Measurements from ENCODE around the gene GOLGA6L2. TPM values are rescaled to one million over a fixed set of nuclear protein-coding genes. Genes with fewer than 3 reads are reported as not detected.

Gene GOLGA6L2
- total and polyA plus RNA-seq, 2 experiments from 2014 or later = not detected

DNA sequence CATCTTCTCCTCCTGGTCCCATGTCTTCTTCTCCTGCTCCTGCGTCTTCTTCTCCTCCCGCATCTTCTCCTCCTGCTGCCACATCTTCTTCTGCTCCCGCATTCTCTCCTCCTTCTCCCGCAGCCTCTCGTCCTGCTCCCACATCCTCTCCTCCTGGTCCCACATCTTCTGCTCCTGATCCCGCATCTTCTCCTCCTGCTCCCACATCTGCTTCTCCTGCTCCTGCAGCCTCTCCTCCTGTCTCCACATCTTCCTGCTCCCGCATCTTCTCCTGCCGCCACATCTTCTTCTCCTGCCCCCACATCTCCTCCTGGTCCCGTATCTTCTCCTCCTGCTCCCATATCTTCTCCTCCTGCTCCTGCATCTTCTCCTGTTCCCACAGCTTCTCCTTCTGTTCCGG, 6.4 kb downstream of the GOLGA6L2 start:
- H3K4me3 ChIP-seq = no peak overlapping the region
- no peaks in the 10 kb centered on the region for H3K27me3 ChIP-seq
- H3K9me3 ChIP-seq (ENCODE audit: low read depth) = no peaks in the 10 kb centered on the region
- H3K4me1 ChIP-seq (ENCODE audit: insufficient read depth) = no peaks in the 10 kb centered on the region
- TF ChIP-seq, protein P1, sequence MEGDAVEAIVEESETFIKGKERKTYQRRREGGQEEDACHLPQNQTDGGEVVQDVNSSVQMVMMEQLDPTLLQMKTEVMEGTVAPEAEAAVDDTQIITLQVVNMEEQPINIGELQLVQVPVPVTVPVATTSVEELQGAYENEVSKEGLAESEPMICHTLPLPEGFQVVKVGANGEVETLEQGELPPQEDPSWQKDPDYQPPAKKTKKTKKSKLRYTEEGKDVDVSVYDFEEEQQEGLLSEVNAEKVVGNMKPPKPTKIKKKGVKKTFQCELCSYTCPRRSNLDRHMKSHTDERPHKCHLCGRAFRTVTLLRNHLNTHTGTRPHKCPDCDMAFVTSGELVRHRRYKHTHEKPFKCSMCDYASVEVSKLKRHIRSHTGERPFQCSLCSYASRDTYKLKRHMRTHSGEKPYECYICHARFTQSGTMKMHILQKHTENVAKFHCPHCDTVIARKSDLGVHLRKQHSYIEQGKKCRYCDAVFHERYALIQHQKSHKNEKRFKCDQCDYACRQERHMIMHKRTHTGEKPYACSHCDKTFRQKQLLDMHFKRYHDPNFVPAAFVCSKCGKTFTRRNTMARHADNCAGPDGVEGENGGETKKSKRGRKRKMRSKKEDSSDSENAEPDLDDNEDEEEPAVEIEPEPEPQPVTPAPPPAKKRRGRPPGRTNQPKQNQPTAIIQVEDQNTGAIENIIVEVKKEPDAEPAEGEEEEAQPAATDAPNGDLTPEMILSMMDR (IDR thresholded peaks at IDR 0.05; ENCODE audit: poor library complexity) = no peak
- TF ChIP-seq EZH2 (IDR thresholded peaks at IDR 0.05; ENCODE audit: borderline replicate concordance) (no peak), EZH2phosphoT487 (IDR thresholded peaks at IDR 0.05; ENCODE audit: low read depth, severe bottlenecking, unreplicated experiment) (no peak)
- H3K9me2 ChIP-seq (replicated peaks; ENCODE audit: insufficient read depth) = no peaks in the 10 kb centered on the region
- no peaks in the 10 kb centered on the region for H3K36me3 ChIP-seq (replicated peaks; ENCODE audit: insufficient read depth, low read depth)
- H3K79me2 ChIP-seq = no peaks in the 10 kb centered on the region
- 95% methylated on average over 9 of the region's 10 CpGs for WGBS (ENCODE audit: low lambda C conversion rate, missing lambda C conversion rate)
- no peak for DNase-seq (ENCODE audit: low spot score)
- no peaks in the 10 kb centered on the region for H4K20me1 ChIP-seq (ENCODE audit: insufficient read depth, poor library complexity, severe bottlenecking)
- no peak overlapping the region for H2AFZ ChIP-seq
- no peak overlapping the region for H3K27ac ChIP-seq
- no peak overlapping the region for H3K4me2 ChIP-seq

DNA sequence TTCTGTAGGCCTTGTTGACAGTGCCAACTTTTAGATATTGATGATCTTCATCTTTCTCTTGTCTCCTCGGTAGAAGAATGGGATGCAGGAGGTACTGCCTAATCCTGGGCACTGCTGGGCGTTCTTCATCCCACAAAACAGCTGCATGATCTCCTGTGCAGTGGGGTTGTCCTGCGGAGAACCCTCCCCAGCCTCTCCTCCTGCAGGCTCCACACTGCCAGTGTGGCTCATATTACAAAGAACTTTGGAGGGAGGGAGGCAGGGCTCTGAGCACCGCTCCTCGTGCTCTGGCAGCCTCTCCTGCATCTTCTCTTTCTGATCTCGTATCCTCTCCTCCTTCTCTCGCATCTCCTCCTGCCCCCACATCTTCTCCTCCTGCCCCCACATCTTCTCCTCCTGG, 7.5 kb downstream of the GOLGA6L2 start:
- no peaks in the 10 kb centered on the region for H3K9me2 ChIP-seq (replicated peaks; ENCODE audit: insufficient read depth)
- H3K4me3 ChIP-seq = no peak overlapping the region
- TF ChIP-seq, protein P1 (IDR thresholded peaks at IDR 0.05; ENCODE audit: poor library complexity) = no peak
- no peak for TF ChIP-seq EZH2phosphoT487 (IDR thresholded peaks at IDR 0.05; ENCODE audit: low read depth, severe bottlenecking, unreplicated experiment)
- TF ChIP-seq EZH2 (IDR thresholded peaks at IDR 0.05; ENCODE audit: borderline replicate concordance) = no peak
- H3K36me3 ChIP-seq (replicated peaks; ENCODE audit: insufficient read depth, low read depth) = no peaks in the 10 kb centered on the region
- no peak overlapping the region for H2AFZ ChIP-seq
- no peaks in the 10 kb centered on the region for H3K79me2 ChIP-seq
- WGBS (ENCODE audit: low lambda C conversion rate, missing lambda C conversion rate) = 66% methylated on average over 7 of the region's 7 CpGs
- no peaks in the 10 kb centered on the region for H3K4me1 ChIP-seq (ENCODE audit: insufficient read depth)
- no peaks in the 10 kb centered on the region for H4K20me1 ChIP-seq (ENCODE audit: insufficient read depth, poor library complexity, severe bottlenecking)
- no peaks in the 10 kb centered on the region for H3K27me3 ChIP-seq
- H3K4me2 ChIP-seq = no peak overlapping the region
- no peak overlapping the region for H3K27ac ChIP-seq
- no peaks in the 10 kb centered on the region for H3K9me3 ChIP-seq (ENCODE audit: low read depth)
- no peak for DNase-seq (ENCODE audit: low spot score)

DNA sequence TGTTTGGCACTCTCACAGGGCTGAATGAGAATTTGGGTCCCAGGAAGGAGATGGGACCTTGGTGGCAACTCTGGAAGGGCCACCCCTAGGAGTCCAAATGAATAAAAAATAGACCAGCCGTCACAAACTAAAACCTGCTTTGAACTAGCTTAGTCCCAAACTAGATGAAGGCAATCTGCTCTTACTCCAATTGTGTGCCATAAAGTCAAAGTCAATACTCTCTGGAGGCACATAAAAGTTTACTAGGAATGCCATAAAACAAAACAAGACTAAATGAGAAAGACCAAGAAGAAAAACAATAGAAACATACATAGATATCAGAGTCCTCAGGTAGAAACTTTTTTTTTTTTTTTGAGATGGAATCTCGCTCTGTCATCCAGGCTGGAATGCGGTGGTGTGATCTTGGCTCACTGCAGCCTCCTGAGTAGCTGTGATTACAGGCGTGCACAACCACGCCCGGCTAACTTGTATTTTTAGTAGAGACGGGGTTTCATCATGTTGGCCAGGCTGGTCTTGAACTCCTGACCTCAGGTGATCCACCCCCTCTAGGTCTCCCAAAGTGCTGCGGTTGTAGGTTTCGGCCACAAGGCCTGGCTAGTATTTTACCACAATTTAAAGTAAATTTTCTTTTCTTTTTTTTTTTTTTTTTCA, 8.1 kb downstream of the GOLGA6L2 start:
- no peaks in the 10 kb centered on the region for H3K27me3 ChIP-seq
- H3K9me3 ChIP-seq (ENCODE audit: low read depth) = no peaks in the 10 kb centered on the region
- no peaks in the 10 kb centered on the region for H3K9me2 ChIP-seq (replicated peaks; ENCODE audit: insufficient read depth)
- TF ChIP-seq EZH2phosphoT487 (IDR thresholded peaks at IDR 0.05; ENCODE audit: low read depth, severe bottlenecking, unreplicated experiment) = no peak
- no peak for TF ChIP-seq EZH2 (IDR thresholded peaks at IDR 0.05; ENCODE audit: borderline replicate concordance)
- no peaks in the 10 kb centered on the region for H3K79me2 ChIP-seq
- no peak overlapping the region for H3K27ac ChIP-seq
- H2AFZ ChIP-seq = no peak overlapping the region
- DNase-seq (ENCODE audit: low spot score) = no peak
- no peak overlapping the region for H3K4me2 ChIP-seq
- 75% methylated on average over 9 of the region's 9 CpGs for WGBS (ENCODE audit: low lambda C conversion rate, missing lambda C conversion rate)
- H3K4me1 ChIP-seq (ENCODE audit: insufficient read depth) = no peaks in the 10 kb centered on the region
- no peaks in the 10 kb centered on the region for H3K36me3 ChIP-seq (replicated peaks; ENCODE audit: insufficient read depth, low read depth)
- H4K20me1 ChIP-seq (ENCODE audit: insufficient read depth, poor library complexity, severe bottlenecking) = no peaks in the 10 kb centered on the region
- no peak overlapping the region for H3K4me3 ChIP-seq

DNA sequence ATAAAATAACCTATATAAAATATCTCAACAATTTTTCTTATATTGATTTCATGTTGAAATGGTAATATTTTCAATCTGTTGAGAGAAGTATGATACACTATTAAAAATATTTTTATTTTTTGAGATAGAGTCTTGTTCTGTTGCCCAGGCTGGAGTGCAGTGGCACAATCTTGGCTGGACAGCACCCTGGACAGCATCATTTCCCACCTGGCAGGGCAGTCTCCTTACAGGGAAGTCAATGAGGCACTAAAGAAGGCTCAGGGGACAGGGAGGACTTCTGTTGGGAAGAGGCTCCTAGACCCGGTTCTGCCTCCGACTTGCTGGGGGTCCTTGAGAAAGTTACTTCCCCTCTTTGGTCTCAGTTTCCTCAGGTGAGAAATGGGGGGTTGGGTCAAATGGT, 9.4 kb downstream of the GOLGA6L2 start:
- DNase-seq (ENCODE audit: low spot score) = no peak
- no peaks in the 10 kb centered on the region for H3K4me1 ChIP-seq (ENCODE audit: insufficient read depth)
- H3K79me2 ChIP-seq = no peaks in the 10 kb centered on the region
- H3K4me2 ChIP-seq = no peak overlapping the region
- H3K4me3 ChIP-seq = no peak overlapping the region
- H3K9me3 ChIP-seq (ENCODE audit: low read depth) = no peaks in the 10 kb centered on the region
- H3K27ac ChIP-seq = no peak overlapping the region
- H3K27me3 ChIP-seq = no peaks in the 10 kb centered on the region
- no peak overlapping the region for H2AFZ ChIP-seq
- 90% methylated on average over 2 of the region's 2 CpGs for WGBS (ENCODE audit: low lambda C conversion rate, missing lambda C conversion rate)
- no peaks in the 10 kb centered on the region for H4K20me1 ChIP-seq (ENCODE audit: insufficient read depth, poor library complexity, severe bottlenecking)
- H3K36me3 ChIP-seq (replicated peaks; ENCODE audit: insufficient read depth, low read depth) = no peaks in the 10 kb centered on the region
- H3K9me2 ChIP-seq (replicated peaks; ENCODE audit: insufficient read depth) = no peaks in the 10 kb centered on the region
- TF ChIP-seq, protein P1 (IDR thresholded peaks at IDR 0.05; ENCODE audit: poor library complexity) = no peak
- TF ChIP-seq EZH2 (IDR thresholded peaks at IDR 0.05; ENCODE audit: borderline replicate concordance) = no peak
- no peak for TF ChIP-seq EZH2phosphoT487 (IDR thresholded peaks at IDR 0.05; ENCODE audit: low read depth, severe bottlenecking, unreplicated experiment)
